Caco-2 (cell line): Measurements from ENCODE around the gene SMARCD1. TPM values are rescaled to one million over a fixed set of nuclear protein-coding genes. Genes with fewer than 3 reads are reported as not detected.

Experiments
- BruUV-seq: library from RNA; stranded (reverse); fragments of 400-500 nt; replicated peaks from 2 replicates; lab custom pipeline; 2021; lab: Mats Ljungman, UMichigan
- CTCF ChIA-PET: fragments of 300-600 bp; sonication (Branson Sonifier 250); formaldehyde crosslinking; loops from one replicate; lab custom pipeline; 2022; ENCODE audit warnings: antibody characterized with exemption; lab: Charles Lee
- POLR2A ChIA-PET: fragments of 300-600 bp; sonication (Branson Sonifier 250); formaldehyde crosslinking; loops from one replicate; lab custom pipeline; 2022; ENCODE audit warnings: antibody characterized with exemption; lab: Charles Lee
- DNase-seq, 2 experiments: peaks; one replicate each; pipeline versions ENCODE4 v3.0.0 to v3.0.0-alpha.2; 2020 to 2022
- H3K27me3 ChIP-seq: replicated peaks from 2 replicates; pipeline ENCODE4 v1.6.0; 2011; ENCODE audit warnings: low read length; ENCODE audit not compliant: control insufficient read depth, insufficient read depth
- H3K36me3 ChIP-seq: 2 replicates; pipeline ENCODE4 v1.5.1; 2011; ENCODE audit warnings: low read length; ENCODE audit not compliant: control insufficient read depth, insufficient read depth
- H3K4me1 ChIP-seq: fragments of 250-450 bp; sonication (Bioruptor Pico); 2 replicates; pipeline ENCODE4 v1.5.1; 2020; ENCODE audit warnings: mild to moderate bottlenecking
- H3K4me3 ChIP-seq: 2 replicates; pipeline ENCODE4 v1.5.1; 2011; ENCODE audit warnings: low read depth, mild to moderate bottlenecking, control low read depth, low read length
- H3K9me3 ChIP-seq: fragments of 250-450 bp; sonication (Bioruptor Pico); 2 replicates; pipeline ENCODE4 v1.5.1; 2020; ENCODE audit warnings: mild to moderate bottlenecking, moderate library complexity
- H3K27ac Mint-ChIP-seq: one replicate; pipeline ENCODE4 v1.8.0; 2022; ENCODE audit warnings: mixed read lengths; ENCODE audit not compliant: unreplicated experiment
- H3K27me3 Mint-ChIP-seq: one replicate; pipeline ENCODE4 v1.8.0; 2022; ENCODE audit warnings: mixed read lengths; ENCODE audit not compliant: insufficient read depth, unreplicated experiment
- H3K36me3 Mint-ChIP-seq: one replicate; pipeline ENCODE4 v1.8.0; 2022; ENCODE audit warnings: mild to moderate bottlenecking, mixed read lengths; ENCODE audit not compliant: insufficient read depth, unreplicated experiment
- H3K4me1 Mint-ChIP-seq: one replicate; pipeline ENCODE4 v1.8.0; 2022; ENCODE audit warnings: low read depth, mixed read lengths; ENCODE audit not compliant: unreplicated experiment
- H3K4me3 Mint-ChIP-seq: one replicate; pipeline ENCODE4 v1.8.0; 2022; ENCODE audit warnings: mild to moderate bottlenecking, moderate library complexity, mixed read lengths; ENCODE audit not compliant: unreplicated experiment
- H3K9me3 Mint-ChIP-seq: one replicate; pipeline ENCODE4 v1.8.0; 2022; ENCODE audit warnings: mixed read lengths; ENCODE audit not compliant: unreplicated experiment
- intact Hi-C: fragments of 100-400 bp; cut with micrococcal nuclease; formaldehyde crosslinking; loops from one replicate; pipeline ENCODE4 v1.10.0; 2022; ENCODE audit not compliant: unreplicated experiment
- total RNA-seq: library from RNA; stranded (reverse); gene quantifications from 2 replicates; pipeline ENCODE4 v1.2.3, GENCODE V29; 2022
- TF ChIP-seq, protein P1 (sequence below), 2 experiments: fragments of 200-600 bp in 1 of 2; IDR thresholded peaks; 1 replicate in 1 of 2; 2 replicates in 1 of 2; pipeline versions ENCODE4 v1.5.1 to v1.8.0; 2011 to 2022; ENCODE audit warnings: antibody characterized with exemption in 1 of 2, control low read depth in 1 of 2, inconsistent platforms in 1 of 2, low read depth in 1 of 2, low read length in 1 of 2, mild to moderate bottlenecking in 1 of 2, moderate library complexity in 1 of 2; ENCODE audit not compliant: insufficient read depth in 1 of 2, severe bottlenecking in 1 of 2, unreplicated experiment in 1 of 2

SMARCD1 gene
- total RNA-seq, 1 experiment from 2014 or later, result 158 TPM

DNA sequence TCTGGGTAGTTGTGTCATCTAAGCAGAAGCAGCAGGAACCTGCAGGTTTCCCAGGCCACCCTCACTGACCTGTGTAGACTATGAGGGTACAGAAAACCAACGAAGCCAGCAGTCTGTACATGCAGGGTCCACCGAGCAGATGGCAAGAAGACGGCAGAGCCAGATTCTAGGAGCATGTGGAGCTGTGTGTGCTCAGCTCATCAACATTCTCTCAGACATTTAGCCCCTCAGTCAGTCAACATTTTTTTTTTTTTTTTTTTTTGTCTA is 35.1 kb upstream of the SMARCD1 start:
- peaks cover 15% of the 10 kb centered on the region for H3K4me1 ChIP-seq
- H3K9me3 ChIP-seq, result no peaks in the 10 kb centered on the region
- peak overlapping the region; percentile 32 for H3K4me3 ChIP-seq
- no peaks in the 10 kb centered on the region for H3K36me3 ChIP-seq
- DNase-seq, result no peak
- intact Hi-C loops, result loop anchor here (1.0 kb wide), 1 partner anchor 11 kb away; no protein-coding TSS in a partner anchor
- H3K4me1 Mint-ChIP-seq, result peaks cover 7% of the 10 kb centered on the region
- peak overlapping the region; percentile 33 for H3K27ac Mint-ChIP-seq
- no peaks in the 10 kb centered on the region for H3K27me3 ChIP-seq
- H3K27me3 Mint-ChIP-seq, result no peaks in the 10 kb centered on the region
- TF ChIP-seq, protein P1, sequence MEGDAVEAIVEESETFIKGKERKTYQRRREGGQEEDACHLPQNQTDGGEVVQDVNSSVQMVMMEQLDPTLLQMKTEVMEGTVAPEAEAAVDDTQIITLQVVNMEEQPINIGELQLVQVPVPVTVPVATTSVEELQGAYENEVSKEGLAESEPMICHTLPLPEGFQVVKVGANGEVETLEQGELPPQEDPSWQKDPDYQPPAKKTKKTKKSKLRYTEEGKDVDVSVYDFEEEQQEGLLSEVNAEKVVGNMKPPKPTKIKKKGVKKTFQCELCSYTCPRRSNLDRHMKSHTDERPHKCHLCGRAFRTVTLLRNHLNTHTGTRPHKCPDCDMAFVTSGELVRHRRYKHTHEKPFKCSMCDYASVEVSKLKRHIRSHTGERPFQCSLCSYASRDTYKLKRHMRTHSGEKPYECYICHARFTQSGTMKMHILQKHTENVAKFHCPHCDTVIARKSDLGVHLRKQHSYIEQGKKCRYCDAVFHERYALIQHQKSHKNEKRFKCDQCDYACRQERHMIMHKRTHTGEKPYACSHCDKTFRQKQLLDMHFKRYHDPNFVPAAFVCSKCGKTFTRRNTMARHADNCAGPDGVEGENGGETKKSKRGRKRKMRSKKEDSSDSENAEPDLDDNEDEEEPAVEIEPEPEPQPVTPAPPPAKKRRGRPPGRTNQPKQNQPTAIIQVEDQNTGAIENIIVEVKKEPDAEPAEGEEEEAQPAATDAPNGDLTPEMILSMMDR (IDR thresholded peaks at IDR 0.05; ENCODE audit: insufficient read depth in 1 of 2, low read depth in 1 of 2, low read length in 1 of 2, severe bottlenecking in 1 of 2, unreplicated experiment in 1 of 2), result no peak
- POLR2A ChIA-PET, result interaction anchor here (0.7 to 1.0 kb wide), 2 partner anchors 62 to 308 kb away, joined by 4 read pairs; partner anchors contain the start of gene COX14
- no peaks in the 10 kb centered on the region for H3K9me3 Mint-ChIP-seq
- no TSS peak for BruUV-seq
- H3K36me3 Mint-ChIP-seq, result no peaks in the 10 kb centered on the region
- CTCF ChIA-PET, result interaction anchor here (0.6 to 1.8 kb wide), 8 partner anchors 11 to 1850 kb away, joined by 3 to 9 read pairs (median 6); partner anchors contain the start of gene COX14
- peak overlapping the region; percentile 68 for H3K4me3 Mint-ChIP-seq

DNA sequence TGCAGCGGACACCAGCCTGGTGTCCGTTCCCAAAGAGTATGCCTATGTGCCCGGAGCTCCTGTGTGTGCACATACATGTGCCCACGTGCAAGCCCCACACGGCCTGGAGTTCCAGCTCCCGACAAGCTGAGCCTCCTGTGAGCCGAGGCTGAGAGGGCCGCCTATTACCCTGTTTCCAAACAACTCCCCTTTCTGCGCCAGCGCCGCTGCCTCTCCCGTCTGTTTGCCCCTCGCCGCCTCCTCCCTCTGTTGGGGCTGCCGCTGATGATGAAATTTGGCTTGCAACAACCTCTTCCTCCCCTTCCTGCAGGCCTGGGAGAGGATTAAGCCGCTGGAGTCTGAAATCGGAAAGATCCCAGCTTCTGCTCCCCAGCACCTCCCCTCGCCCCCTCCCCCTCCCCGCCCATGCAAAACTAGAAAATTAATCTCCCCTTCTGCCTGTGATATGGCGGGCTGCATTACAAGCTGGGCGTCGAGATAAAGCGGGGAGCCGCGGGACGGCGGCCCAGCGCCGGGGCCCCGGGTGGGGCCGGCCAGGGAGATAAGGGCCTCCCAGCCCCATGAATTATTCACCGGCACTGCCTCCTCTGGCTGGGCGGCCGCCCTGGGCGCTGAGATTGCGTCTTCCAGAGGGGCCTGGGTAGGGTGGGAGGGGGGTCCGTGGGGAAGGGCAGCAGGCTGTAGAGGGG is 34.6 kb upstream of the SMARCD1 start:
- no peaks in the 10 kb centered on the region for H3K9me3 Mint-ChIP-seq
- peak overlapping the region; percentile 68 for H3K4me3 Mint-ChIP-seq
- Histone ChIP-seq H3K36me3 (no peaks in the 10 kb centered on the region), H3K4me1 (peaks cover 16% of the 10 kb centered on the region), H3K27me3 (no peaks in the 10 kb centered on the region), H3K9me3 (no peaks in the 10 kb centered on the region), H3K4me3 (peak overlapping the region; percentile 32)
- TF ChIP-seq, protein P1 (IDR thresholded peaks at IDR 0.05; ENCODE audit: insufficient read depth in 1 of 2, low read depth in 1 of 2, low read length in 1 of 2, severe bottlenecking in 1 of 2, unreplicated experiment in 1 of 2), result peak in 1 of 2 experiments; percentile 9
- peaks cover 9% of the 10 kb centered on the region for H3K4me1 Mint-ChIP-seq
- CTCF ChIA-PET, result interaction anchor here (0.6 to 1.8 kb wide), 9 partner anchors 10 to 1849 kb away, joined by 3 to 9 read pairs (median 5); partner anchors contain the start of genes COX14 and TMBIM6
- no peaks in the 10 kb centered on the region for H3K36me3 Mint-ChIP-seq
- peak; percentile 67 to 68 for DNase-seq
- no TSS peak for BruUV-seq
- H3K27ac Mint-ChIP-seq, result peak overlapping the region; percentile 33
- POLR2A ChIA-PET, result interaction anchor here (0.7 to 1.0 kb wide), 3 partner anchors 61 to 309 kb away, joined by 3 to 4 read pairs (median 4); partner anchors contain the start of gene COX14
- no peaks in the 10 kb centered on the region for H3K27me3 Mint-ChIP-seq
- intact Hi-C loops, result loop anchor here (1.0 kb wide), 1 partner anchor 11 kb away; no protein-coding TSS in a partner anchor

DNA sequence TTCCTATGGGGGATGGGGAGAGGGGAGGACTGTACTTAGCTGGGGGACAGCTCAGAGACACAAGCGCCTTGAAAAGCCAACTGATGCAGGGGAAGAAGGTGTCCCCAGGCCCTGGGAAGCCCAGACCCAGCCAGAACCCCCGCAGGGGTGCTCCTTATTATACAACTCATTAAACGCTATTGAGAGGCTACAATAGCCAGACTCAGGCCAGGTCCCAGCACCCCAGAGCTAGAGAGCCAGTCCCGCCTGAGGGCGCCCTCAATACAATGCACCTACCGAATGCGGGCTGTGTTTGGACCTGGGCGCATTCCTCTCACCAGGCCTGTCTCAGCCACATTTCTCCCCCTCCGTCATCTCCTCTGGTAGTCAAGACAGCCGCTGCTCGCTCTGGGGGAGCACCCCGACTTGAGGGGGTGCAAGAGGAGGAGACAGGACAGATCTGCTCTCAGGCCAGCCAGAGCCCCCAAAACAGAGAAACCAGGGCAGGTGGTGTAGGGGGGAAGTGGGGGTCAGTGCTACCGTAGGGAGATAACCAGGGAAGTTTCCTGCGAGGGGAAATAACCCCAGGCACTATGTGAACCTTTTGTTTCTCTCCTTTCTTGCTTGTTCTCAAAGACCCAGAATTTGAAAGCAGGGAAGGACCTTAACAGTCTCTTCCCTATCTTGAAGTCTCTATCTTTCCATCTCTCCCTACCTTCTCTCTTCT is 33.9 kb upstream of the SMARCD1 start:
- Mint-ChIP-seq H3K9me3 (no peaks in the 10 kb centered on the region), H3K27ac (peak overlapping the region; percentile 16), H3K4me1 (peaks cover 16% of the 10 kb centered on the region), H3K36me3 (no peaks in the 10 kb centered on the region), H3K27me3 (no peaks in the 10 kb centered on the region), H3K4me3 (peak overlapping the region; percentile 7)
- Histone ChIP-seq H3K4me1 (peaks cover 23% of the 10 kb centered on the region), H3K9me3 (no peaks in the 10 kb centered on the region), H3K27me3 (no peaks in the 10 kb centered on the region), H3K36me3 (no peaks in the 10 kb centered on the region), H3K4me3 (no peak overlapping the region)
- DNase-seq, result peak in 1 of 2 experiments; percentile 27
- TF ChIP-seq, protein P1 (IDR thresholded peaks at IDR 0.05; ENCODE audit: insufficient read depth in 1 of 2, low read depth in 1 of 2, low read length in 1 of 2, severe bottlenecking in 1 of 2, unreplicated experiment in 1 of 2), result no peak
- POLR2A ChIA-PET, result interaction anchor here (1.0 kb wide), 1 partner anchor 179 kb away, joined by 3 read pairs; no protein-coding TSS in a partner anchor
- BruUV-seq, result no TSS peak
- CTCF ChIA-PET, result interaction anchor here (0.6 to 1.8 kb wide), 6 partner anchors 9 to 310 kb away, joined by 3 to 9 read pairs (median 5); partner anchors contain the start of genes COX14 and TMBIM6
- intact Hi-C loops, result no loop called here
